D721Med (cell line): ENCODE data around the gene COLQ.
"Not testable (repeated sequence)": the region's sequence is repeated elsewhere in the genome, so short reads cannot be mapped to it uniquely, and the experiment has no call there.

ENCODE experiments used
- DNase-seq: peaks from one replicate; pipeline ENCODE4 v3.0.0; 2011; ENCODE audit warnings: low spot score; ENCODE audit not compliant: insufficient read length
- FAIRE-seq: peaks from 2 replicates; lab custom pipeline; 2011; peaks lifted over from hg19 to GRCh38; lab: Jason Lieb, UNC
- TF ChIP-seq, protein P1 (sequence below): IDR thresholded peaks from 2 replicates; pipeline ENCODE4 v1.5.1; 2012; ENCODE audit warnings: mild to moderate bottlenecking, control low read depth; ENCODE audit not compliant: insufficient read depth; ENCODE audit errors: missing control alignments

Gene COLQ

GRCh38 chr3:15460891-15461531 is 60.5 kb downstream of the COLQ start:
- no peak for DNase-seq

DNA sequence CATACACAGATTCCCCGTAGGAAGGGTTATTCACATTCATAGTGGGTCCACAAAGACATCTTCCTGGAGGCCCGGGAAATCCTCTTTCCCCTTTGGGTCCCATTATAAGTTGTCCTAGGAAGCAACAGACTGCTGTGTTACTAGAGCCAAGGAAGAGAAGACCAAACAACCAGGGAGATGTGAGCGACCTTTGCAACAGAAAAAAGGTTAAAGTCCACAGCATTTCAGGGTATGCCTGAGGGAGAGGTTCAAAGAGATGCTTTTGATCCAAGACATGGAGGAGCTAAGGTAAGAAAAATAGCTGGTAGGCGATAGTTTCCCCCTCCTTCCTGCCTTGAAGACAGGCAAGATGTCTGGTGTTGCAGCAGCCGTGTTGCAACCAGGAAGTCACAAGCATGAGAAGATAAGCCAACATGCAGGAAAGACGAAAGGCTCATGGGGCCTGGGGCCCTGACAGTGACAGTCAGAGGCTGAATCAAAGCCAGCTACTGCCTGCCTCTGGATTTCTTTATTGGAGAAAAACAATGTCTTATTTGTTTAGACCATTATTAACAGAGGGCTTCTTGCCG is 63.2 kb downstream of the COLQ start:
- FAIRE-seq (no peak), DNase-seq (no peak)
- TF ChIP-seq, protein P1, sequence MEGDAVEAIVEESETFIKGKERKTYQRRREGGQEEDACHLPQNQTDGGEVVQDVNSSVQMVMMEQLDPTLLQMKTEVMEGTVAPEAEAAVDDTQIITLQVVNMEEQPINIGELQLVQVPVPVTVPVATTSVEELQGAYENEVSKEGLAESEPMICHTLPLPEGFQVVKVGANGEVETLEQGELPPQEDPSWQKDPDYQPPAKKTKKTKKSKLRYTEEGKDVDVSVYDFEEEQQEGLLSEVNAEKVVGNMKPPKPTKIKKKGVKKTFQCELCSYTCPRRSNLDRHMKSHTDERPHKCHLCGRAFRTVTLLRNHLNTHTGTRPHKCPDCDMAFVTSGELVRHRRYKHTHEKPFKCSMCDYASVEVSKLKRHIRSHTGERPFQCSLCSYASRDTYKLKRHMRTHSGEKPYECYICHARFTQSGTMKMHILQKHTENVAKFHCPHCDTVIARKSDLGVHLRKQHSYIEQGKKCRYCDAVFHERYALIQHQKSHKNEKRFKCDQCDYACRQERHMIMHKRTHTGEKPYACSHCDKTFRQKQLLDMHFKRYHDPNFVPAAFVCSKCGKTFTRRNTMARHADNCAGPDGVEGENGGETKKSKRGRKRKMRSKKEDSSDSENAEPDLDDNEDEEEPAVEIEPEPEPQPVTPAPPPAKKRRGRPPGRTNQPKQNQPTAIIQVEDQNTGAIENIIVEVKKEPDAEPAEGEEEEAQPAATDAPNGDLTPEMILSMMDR: no peak

More at GRCh38 chr3:15460891-15461531, 60.5 kb downstream of the COLQ start:
- TF ChIP-seq, protein P1: no peak
- FAIRE-seq: no peak

GRCh38 chr3:15456915-15457314 is 64.6 kb downstream of the COLQ start:
- not testable (repeated sequence) for DNase-seq, FAIRE-seq

- FAIRE-seq (no peak), DNase-seq (no peak)
- TF ChIP-seq, protein P1: no peak
Observed at GRCh38 chr3:15456321-15456720, 65.2 kb downstream of the COLQ start.

DNA sequence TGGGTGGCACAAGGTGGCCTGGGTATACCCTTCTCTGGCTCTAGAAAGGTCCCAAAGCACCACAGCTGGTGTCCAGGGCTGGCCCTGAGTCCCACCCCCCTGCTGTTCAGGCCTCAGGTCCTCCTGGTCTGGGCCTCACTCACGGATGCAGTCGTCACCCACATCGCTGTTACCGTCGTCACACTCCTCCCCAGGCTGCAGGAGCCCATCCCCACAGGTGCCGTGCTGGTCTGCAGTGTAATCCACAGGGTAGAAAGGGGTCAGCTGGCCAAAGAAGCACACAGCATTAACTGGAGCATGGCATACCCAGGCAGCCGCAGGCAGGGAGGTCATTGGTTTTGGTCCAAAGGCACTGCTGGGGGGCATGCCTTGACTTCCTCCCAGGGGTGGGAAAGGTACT is 65.8 kb downstream of the COLQ start:
- DNase-seq (no peak), FAIRE-seq (no peak)

DNA sequence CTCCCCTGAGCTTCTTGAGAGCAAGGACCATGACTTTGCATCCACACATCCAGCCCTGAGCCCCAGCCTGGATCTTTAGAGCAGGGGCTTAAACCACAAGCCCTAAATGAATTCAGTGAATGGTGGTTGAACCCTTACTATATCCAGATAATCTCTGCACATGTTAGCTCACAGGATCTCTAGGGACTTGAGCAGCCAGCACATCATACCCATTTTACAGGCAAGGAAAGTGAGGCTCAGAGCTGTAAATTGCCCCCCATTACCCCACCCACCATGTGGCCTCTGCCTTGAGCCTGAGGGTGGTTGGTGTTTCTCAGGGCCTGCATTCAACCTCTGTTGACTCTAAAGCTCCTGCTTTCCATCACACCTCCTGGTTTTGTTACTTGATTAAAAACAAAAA is 66.5 kb downstream of the COLQ start:
- FAIRE-seq: no peak
- TF ChIP-seq, protein P1: no peak
- no peak for DNase-seq

More for the DNA sequence above, 65.8 kb downstream of the COLQ start:
- TF ChIP-seq, protein P1: no peak

GRCh38 chr3:15453991-15454625 is 67.4 kb downstream of the COLQ start:
- DNase-seq (no peak), FAIRE-seq (no peak)
- TF ChIP-seq, protein P1: no peak
